Epithelial cell of esophagus (primary cell): ENCODE results near the gene BRI3.

Source experiments
- DNase-seq: peaks from one replicate; pipeline ENCODE4 v3.0.0; 2010; ENCODE audit warnings: low read depth
- H3K4me3 ChIP-seq: 2 replicates; pipeline ENCODE4 v1.5.1; 2011; ENCODE audit warnings: mild to moderate bottlenecking, low read length, control low read depth
- CTCF ChIP-seq: IDR thresholded peaks from 2 replicates; pipeline ENCODE4 v1.5.1; 2011; ENCODE audit warnings: low read depth, mild to moderate bottlenecking, low read length, control low read depth, inconsistent platforms; ENCODE audit not compliant: insufficient read depth; ENCODE audit errors: missing control alignments

Gene BRI3

GRCh38 chr7:98280791-98281756 is at the start of gene BRI3:
TSS of gene BRI3 (plus strand) at chr7:98281686. CDS start at chr7:98281796, 110 bp downstream.
- peak within 1 kb of the TSS; percentile 78 for H3K4me3 ChIP-seq
- peak; percentile 91 for DNase-seq
- TF ChIP-seq CTCF = no peak

- no peak for TF ChIP-seq CTCF
- no peak overlapping the region for H3K4me3 ChIP-seq
- no peak for DNase-seq
These were observed 49.3 kb upstream of the BRI3 start for GRCh38 chr7:98232263-98232585.

- TF ChIP-seq CTCF = no peak
- no peak overlapping the region for H3K4me3 ChIP-seq
- DNase-seq = no peak
These were observed 48.7 kb upstream of the BRI3 start for GRCh38 chr7:98232799-98233198.

- TF ChIP-seq CTCF = no peak
- no peak overlapping the region for H3K4me3 ChIP-seq
- DNase-seq = no peak
These were observed 48.0 kb upstream of the BRI3 start for GRCh38 chr7:98233219-98234070.

GRCh38 chr7:98234429-98235147 is 46.9 kb upstream of the BRI3 start:
- DNase-seq = no peak
- no peak overlapping the region for H3K4me3 ChIP-seq
- no peak for TF ChIP-seq CTCF

- no peak for TF ChIP-seq CTCF
- DNase-seq = no peak
- H3K4me3 ChIP-seq = no peak overlapping the region
These were observed 45.6 kb upstream of the BRI3 start for GRCh38 chr7:98235901-98236300.
